ENCODE data around the gene DDB1.

DDB1 gene

DNA sequence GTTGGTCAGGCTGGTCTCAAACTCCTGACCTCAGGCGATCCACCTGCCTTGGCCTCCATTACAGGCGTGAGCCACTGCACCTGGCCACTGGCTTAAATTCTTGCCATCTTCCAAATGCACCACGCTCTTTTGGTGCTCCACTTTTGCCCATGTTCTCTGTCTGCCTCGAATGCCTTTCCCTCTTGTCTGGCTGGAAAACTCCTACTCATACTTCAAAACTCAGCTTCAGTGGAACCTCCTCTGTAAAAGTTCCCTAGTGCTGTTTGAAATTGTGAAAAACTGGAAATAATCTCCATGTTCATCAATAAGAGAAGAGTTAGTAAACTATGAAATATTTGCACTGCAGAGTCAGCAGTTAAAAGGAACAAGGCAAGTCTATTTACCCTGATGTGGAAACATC is 49.3 kb downstream of the DDB1 start:
- Mint-ChIP-seq H3K9me3 (peaks cover 2% of the 10 kb centered on the region), H3K27me3 (no peaks in the 10 kb centered on the region), H3K4me1 (no peaks in the 10 kb centered on the region), H3K27ac (no peak overlapping the region), H3K36me3 (peaks cover 2% of the 10 kb centered on the region), H3K4me3 (no peak overlapping the region)
- ATAC-seq (ENCODE audit: low read depth) (no peak), DNase-seq (ENCODE audit: low spot score in 2 of 2) (no peak)

DNA sequence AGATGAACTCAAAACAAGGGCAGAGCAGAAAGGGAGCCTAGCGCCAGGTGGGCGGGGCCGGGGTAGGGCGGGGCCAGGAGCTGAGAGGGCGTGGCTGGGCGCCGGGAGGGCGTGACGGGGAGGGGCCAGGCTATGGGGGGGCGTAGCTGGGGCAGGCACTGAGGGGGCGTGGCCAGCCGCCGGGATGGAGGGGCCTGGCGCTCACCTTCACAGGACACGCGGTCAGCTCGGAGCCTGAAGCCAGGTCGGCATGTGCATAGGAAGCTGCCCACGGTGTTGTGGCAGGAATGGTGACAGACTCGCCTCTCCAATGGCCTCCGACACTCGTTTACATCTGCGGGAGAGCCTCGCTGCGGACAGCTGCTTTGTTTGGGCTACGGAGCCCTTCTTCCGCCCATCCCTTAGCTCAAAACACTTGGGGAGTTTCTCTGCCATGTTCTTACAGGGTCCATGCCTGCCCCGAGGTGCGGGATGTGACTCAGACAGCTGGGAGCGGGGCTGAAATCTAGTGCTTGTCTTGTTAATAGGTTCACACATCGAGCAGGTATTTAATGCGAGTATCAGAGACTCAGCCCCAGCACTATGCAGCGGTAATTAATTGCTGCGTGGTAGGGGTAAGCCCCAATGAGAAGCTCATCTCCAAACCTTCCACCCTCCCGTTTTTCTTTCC is 51.2 kb downstream of the DDB1 start:
- DNase-seq (ENCODE audit: low spot score in 2 of 2) (no peak), ATAC-seq (ENCODE audit: low read depth) (peak; percentile 56)
- Mint-ChIP-seq H3K4me1 (no peaks in the 10 kb centered on the region), H3K27me3 (no peaks in the 10 kb centered on the region), H3K9me3 (peaks cover 2% of the 10 kb centered on the region), H3K36me3 (peaks cover 2% of the 10 kb centered on the region), H3K27ac (no peak overlapping the region), H3K4me3 (no peak overlapping the region)

- no peak for DNase-seq (ENCODE audit: low spot score in 2 of 2)
Observed at GRCh38 chr11:61280883-61281580, 51.9 kb downstream of the DDB1 start.

DNA sequence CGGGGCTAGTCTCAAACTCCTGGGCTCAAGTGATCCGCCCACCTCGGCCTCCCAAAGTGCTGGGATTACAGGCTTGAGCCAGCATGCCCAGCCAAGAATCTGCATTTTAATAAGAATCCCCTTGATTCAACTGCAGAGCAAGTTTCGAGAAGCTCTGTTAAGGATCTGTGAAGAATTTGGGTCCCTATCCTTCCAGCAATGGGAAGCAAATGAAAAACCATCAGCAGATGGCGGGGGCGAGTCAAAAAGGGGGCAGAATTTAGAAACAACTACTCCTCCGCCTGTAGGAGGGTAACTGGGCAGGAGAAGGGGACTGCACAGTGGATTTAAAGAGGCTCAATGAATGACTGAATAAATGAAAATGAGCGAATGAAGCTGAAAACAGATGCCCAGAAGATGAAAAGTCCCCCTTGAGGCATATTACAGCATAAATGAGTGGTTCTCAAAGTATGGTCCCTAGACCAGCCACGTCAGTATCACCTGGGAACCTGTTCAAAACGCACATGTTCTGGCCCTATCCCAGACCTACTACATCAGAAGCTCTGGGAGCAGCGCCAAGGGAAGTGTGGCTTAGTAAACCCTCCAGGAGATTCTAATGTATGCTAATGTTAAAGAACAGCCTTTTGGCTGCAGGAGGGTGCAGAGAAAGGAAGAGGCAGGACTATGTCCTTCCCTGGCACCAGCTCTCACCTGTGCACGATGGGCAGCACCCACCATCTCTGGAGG is 52.8 kb downstream of the DDB1 start:
- no peak for ATAC-seq (ENCODE audit: low read depth)
- H3K27me3 Mint-ChIP-seq: no peaks in the 10 kb centered on the region
- H3K36me3 Mint-ChIP-seq: peaks cover 2% of the 10 kb centered on the region
- no peak for DNase-seq (ENCODE audit: low spot score in 2 of 2)
- H3K27ac Mint-ChIP-seq: no peak overlapping the region
- H3K9me3 Mint-ChIP-seq: peaks cover 2% of the 10 kb centered on the region
- H3K4me1 Mint-ChIP-seq: no peaks in the 10 kb centered on the region
- no peak overlapping the region for H3K4me3 Mint-ChIP-seq

More at GRCh38 chr11:61280883-61281580, 51.9 kb downstream of the DDB1 start:
- H3K9me3 Mint-ChIP-seq: peaks cover 2% of the 10 kb centered on the region
- H3K27me3 Mint-ChIP-seq: no peaks in the 10 kb centered on the region
- ATAC-seq (ENCODE audit: low read depth): no peak
- H3K4me3 Mint-ChIP-seq: no peak overlapping the region
- H3K4me1 Mint-ChIP-seq: no peaks in the 10 kb centered on the region
- peaks cover 2% of the 10 kb centered on the region for H3K36me3 Mint-ChIP-seq
- no peak overlapping the region for H3K27ac Mint-ChIP-seq

DNA sequence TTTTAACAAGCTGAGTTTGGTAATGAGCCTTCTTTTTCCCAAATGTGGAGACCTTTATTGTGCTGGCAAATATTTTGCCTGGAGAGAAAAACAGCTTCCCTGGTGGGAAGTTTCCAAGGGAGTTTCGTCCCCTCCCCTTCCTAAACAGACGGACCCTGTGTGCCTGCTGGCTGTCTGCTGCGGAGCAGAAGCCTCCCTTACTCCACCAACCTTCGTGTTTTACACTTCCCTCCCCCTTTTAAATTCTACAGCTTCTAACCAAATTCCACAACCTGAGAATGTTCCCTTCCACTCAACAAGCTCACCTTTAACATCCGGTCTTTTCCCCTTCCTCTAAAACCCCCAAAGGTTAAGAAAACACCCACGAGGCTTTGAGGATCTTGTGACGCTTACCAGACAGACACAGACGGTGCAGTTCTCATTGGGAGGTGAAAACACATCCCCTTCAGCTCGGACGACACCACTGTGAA is 54.9 kb downstream of the DDB1 start:
- no peaks in the 10 kb centered on the region for H3K4me1 Mint-ChIP-seq
- no peaks in the 10 kb centered on the region for H3K27me3 Mint-ChIP-seq
- H3K9me3 Mint-ChIP-seq: no peaks in the 10 kb centered on the region
- ATAC-seq (ENCODE audit: low read depth) (no peak), DNase-seq (ENCODE audit: low spot score in 2 of 2) (no peak)
- no peak overlapping the region for H3K27ac Mint-ChIP-seq
- no peak overlapping the region for H3K4me3 Mint-ChIP-seq
- H3K36me3 Mint-ChIP-seq: no peaks in the 10 kb centered on the region

DNA sequence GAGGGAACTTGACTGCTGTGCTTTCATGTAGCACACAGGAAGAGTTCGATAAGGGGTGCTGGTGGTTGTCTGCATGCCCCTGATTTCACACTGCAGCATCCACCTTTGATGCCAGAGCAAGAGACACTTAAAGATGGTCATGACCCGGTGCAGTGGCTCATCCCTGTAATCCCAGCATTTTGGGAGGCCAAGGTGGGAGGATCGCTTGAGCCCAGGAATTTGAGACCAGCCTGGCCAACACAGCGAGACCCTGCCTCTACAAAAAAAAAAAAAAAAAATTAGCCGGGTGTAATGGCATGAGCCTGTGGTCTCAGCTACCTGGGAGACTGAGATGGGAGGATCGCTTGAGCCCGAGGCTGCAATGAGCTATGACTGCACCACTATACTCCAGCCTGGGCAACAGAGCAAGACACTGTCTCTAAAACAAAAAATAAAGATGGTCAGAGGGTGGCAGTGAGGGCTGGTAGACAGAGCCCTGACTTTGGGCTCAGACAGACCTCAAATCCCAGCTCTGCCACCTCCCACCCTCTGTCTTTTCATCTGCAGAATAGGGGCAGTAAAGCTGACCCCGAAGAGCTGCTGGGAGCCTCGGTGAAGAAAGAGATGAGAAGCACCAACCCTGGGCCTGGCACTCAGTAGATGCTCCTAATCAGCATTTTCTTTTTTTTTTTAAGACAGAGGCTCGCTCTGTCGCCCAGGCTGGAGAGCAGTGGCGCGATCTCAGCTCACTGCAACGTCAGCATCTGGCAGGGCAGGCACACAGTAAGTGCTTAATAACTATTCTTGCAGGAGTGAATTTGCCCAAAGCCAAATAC is 55.5 kb downstream of the DDB1 start:
- Mint-ChIP-seq H3K36me3 (no peaks in the 10 kb centered on the region), H3K9me3 (no peaks in the 10 kb centered on the region), H3K4me1 (no peaks in the 10 kb centered on the region), H3K27ac (no peak overlapping the region), H3K27me3 (no peaks in the 10 kb centered on the region), H3K4me3 (no peak overlapping the region)
- no peak for DNase-seq (ENCODE audit: low spot score in 2 of 2)
- ATAC-seq (ENCODE audit: low read depth): no peak

- no peak for DNase-seq (ENCODE audit: low spot score in 2 of 2)
Observed at GRCh38 chr11:61275191-61275590, 57.7 kb downstream of the DDB1 start.

DNA sequence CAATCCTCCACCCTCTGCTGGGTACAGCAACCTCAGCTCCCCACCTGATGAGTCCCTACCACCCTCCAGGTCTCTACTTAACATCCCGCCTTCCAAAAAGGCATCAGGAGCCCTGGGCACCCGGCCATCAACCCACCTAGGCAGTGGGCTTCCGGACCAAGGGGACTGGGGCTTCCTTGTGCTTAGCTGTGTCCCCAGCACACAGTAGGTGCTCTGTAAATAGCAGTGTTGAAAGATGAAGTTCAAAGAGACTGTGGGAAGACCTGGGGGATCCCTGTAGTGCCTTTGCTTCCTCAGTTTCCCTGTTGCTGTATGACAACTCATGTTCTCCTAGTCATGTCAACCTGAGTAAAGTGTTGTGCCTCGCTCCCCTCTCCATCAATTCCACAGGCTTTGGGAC is 58.8 kb downstream of the DDB1 start:
- H3K36me3 Mint-ChIP-seq: no peaks in the 10 kb centered on the region
- DNase-seq (ENCODE audit: low spot score in 2 of 2) (no peak), ATAC-seq (ENCODE audit: low read depth) (no peak)
- H3K4me3 Mint-ChIP-seq: no peak overlapping the region
- H3K9me3 Mint-ChIP-seq: no peaks in the 10 kb centered on the region
- no peaks in the 10 kb centered on the region for H3K27me3 Mint-ChIP-seq
- no peak overlapping the region for H3K27ac Mint-ChIP-seq
- H3K4me1 Mint-ChIP-seq: no peaks in the 10 kb centered on the region

More at GRCh38 chr11:61275191-61275590, 57.7 kb downstream of the DDB1 start:
- Mint-ChIP-seq H3K27me3 (no peaks in the 10 kb centered on the region), H3K4me1 (no peaks in the 10 kb centered on the region), H3K27ac (no peak overlapping the region), H3K4me3 (no peak overlapping the region), H3K36me3 (no peaks in the 10 kb centered on the region), H3K9me3 (no peaks in the 10 kb centered on the region)
- no peak for ATAC-seq (ENCODE audit: low read depth)

- Mint-ChIP-seq H3K9me3 (no peaks in the 10 kb centered on the region), H3K4me3 (no peak overlapping the region), H3K4me1 (no peaks in the 10 kb centered on the region), H3K27me3 (no peaks in the 10 kb centered on the region), H3K36me3 (no peaks in the 10 kb centered on the region), H3K27ac (no peak overlapping the region)
- no peak for DNase-seq (ENCODE audit: low spot score in 2 of 2)
- ATAC-seq (ENCODE audit: low read depth): no peak
Observed at GRCh38 chr11:61273178-61274078, 59.5 kb downstream of the DDB1 start.

DNA sequence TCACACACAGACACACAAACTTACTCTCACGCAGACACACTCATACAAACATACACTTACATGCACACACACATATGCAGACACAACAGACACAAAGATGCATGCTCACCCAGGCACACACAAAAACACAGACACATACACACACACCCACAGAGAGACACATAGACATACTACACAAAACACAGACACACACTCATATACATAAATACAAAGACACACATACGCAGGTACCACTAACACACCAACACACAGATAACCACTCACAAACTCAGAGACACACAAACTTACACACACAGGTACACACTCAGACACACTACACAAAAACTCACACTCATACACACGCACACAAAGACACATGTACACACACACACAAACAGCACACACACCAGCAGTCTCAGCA is 60.2 kb downstream of the DDB1 start:
- Mint-ChIP-seq H3K27me3 (no peaks in the 10 kb centered on the region), H3K27ac (no peak overlapping the region), H3K4me3 (no peak overlapping the region), H3K9me3 (no peaks in the 10 kb centered on the region), H3K4me1 (no peaks in the 10 kb centered on the region), H3K36me3 (no peaks in the 10 kb centered on the region)
- no peak for ATAC-seq (ENCODE audit: low read depth)
- DNase-seq (ENCODE audit: low spot score in 2 of 2): no peak

DNA sequence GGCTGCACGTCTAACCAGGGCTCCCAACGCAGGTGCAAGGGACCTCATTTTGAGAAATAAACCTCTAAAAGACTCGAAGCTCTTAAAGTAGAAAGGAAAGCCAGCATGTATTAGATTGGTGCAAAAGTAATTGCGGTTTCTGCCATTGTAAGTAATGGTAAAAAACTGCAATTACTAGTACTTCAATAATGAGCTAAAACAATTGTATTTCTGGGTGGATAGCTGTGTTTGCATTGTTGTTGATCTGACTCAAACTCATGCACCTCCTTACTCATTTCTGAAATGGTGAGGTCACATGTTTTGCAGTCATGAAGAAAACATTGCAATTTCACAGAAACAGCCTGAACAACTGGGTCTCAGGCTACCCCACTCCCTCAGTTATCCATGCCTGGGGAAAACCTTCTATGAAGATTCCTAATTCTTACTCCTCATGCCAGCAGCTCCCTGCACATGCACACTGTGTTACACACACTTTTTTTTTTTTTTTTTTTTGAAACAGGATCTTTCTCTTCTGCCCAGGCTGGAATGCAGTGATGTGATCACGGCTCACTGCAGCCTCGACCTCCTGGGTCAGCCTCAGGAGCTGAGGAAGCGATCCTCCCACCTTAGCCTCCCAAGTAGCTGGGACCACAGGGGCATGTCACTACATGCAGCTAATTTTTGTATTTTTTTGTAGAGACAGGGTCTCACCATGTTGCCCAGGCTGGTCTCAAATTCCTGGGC is 62.4 kb downstream of the DDB1 start:
- H3K4me1 Mint-ChIP-seq: no peaks in the 10 kb centered on the region
- DNase-seq (ENCODE audit: low spot score in 2 of 2) (no peak), ATAC-seq (ENCODE audit: low read depth) (no peak)
- no peak overlapping the region for H3K27ac Mint-ChIP-seq
- no peaks in the 10 kb centered on the region for H3K9me3 Mint-ChIP-seq
- H3K27me3 Mint-ChIP-seq: no peaks in the 10 kb centered on the region
- no peak overlapping the region for H3K4me3 Mint-ChIP-seq
- no peaks in the 10 kb centered on the region for H3K36me3 Mint-ChIP-seq

GRCh38 chr11:61268588-61269250 is 64.2 kb downstream of the DDB1 start:
- ATAC-seq (ENCODE audit: low read depth) (no peak), DNase-seq (ENCODE audit: low spot score in 2 of 2) (no peak)
- H3K36me3 Mint-ChIP-seq: no peaks in the 10 kb centered on the region
- no peak overlapping the region for H3K27ac Mint-ChIP-seq
- H3K4me1 Mint-ChIP-seq: no peaks in the 10 kb centered on the region
- no peak overlapping the region for H3K4me3 Mint-ChIP-seq
- H3K9me3 Mint-ChIP-seq: no peaks in the 10 kb centered on the region
- H3K27me3 Mint-ChIP-seq: no peaks in the 10 kb centered on the region
